NOMO-1 treated with DMSO at 0.1 percent for 48 hours (cell line): ENCODE data around the gene MS4A4E.
"Not testable (repeated sequence)": the region's sequence is repeated elsewhere in the genome, so short reads cannot be mapped to it uniquely, and the experiment has no call there.

Source experiments
- DNase-seq: peaks from one replicate; lab custom pipeline; 2025; ENCODE audit not compliant: unreplicated experiment; lab: John Stamatoyannopoulos, UW

MS4A4E gene

GRCh38 chr11:60182541-60183330, 60.2 kb downstream of the MS4A4E start, which contains the start of gene MS4A6A:
MS4A6A (minus strand) TSS chr11:60183083; CDS start chr11:60181727, 1,356 bp downstream.
- DNase-seq, result peak; percentile 87

DNA sequence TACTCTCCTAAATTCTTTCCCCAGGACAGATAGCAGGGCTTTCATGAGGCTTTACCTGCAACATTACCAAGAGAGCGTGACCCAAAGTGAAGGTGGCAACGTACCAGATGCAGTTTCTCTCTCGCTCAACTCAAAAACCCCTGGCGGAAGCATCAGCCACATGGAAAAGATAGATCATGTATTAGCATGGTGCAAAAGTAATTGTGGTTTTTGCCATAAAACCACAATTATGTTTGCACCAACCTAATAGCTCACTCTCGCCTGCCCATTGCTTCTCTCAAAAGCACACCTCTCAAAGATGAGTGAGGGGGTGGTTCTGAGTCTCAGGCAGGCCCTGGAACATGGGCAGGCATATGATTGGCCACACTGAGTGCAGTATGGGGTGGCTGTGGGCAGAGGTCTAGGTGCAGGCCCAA, 67.1 kb downstream of the MS4A4E start:
- no peak for DNase-seq

- no peak for DNase-seq
Observed at GRCh38 chr11:60172011-60172410, 70.9 kb downstream of the MS4A4E start.

DNA sequence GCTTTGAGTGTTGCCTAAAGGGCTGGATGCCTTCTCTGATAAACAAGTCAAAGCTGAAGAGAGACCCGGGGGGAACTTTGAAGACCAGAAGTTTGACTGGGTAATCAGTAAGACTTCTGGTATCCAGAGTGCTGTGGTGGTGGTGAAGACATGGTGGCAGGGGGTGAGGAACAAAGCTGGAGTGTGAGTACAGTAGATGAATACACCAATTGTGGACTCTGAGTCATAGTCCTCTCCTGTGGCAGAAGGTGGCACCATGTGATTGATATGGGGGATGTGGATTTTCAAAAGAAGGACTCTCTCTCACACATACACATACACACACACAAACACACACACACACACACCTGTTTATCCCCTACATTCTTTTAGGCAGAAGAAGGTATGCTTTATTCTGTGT, 72.4 kb downstream of the MS4A4E start:
- DNase-seq, result peak; percentile 9

GRCh38 chr11:60169264-60169915, 73.5 kb downstream of the MS4A4E start:
- DNase-seq, result peak; percentile 82

DNA sequence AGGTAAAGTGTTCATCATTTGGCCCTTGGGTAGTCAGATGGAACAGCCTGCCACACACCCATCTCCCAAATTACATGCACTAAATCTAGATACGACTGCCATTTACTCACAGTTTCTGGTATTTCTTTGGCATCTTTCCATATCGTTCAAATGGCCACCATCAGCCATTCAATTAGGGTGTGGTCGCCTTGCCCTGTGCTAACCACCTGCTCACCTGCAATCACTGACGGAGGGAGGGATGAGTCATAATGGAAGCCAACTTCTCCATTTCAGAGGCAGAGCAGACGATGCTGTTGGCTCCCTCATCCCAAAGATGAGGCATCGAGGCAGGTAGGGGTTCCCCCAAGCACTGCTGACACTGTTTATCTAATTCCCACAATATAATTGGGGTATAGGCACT, 74.6 kb downstream of the MS4A4E start:
- no peak for DNase-seq

DNA sequence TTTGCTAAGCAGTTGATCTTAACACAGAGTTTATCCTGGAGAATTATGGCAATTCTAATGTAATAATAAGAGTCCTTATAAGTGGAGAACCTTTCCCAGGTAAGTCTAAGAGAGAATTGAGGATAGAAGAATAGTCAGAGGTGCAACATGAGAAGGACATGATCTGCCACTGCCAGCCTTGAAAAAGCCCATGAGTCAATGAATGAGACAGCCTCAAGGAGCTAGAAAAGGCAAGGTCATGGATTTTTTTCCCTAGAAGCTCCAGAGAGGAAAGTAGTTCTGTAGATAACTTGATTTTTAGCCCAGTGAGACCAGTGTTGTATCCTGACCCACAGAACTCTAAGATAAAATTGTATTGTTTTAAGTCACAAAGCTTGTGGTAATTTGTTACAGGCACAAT, 77.0 kb downstream of the MS4A4E start:
- DNase-seq, result no peak

DNA sequence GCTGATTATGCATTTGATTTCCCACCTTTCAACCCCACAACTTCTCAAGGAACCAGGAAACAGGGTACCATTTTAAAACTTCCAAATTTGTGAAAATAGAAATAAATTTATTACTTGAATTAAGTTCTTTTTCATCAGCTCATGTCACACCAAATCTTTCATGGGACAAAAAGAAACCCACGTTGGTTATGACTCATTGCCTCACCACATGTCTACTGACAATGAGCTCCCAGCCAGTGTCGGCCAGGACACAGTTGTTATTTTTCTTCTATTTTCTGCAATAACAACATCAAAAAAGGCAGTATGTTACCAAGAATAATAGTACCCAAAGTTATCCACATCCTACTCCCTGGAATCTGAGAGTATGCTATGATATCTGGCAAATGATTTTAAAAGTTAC, 77.4 kb downstream of the MS4A4E start:
- DNase-seq, result no peak

GRCh38 chr11:60164550-60165075, 78.3 kb downstream of the MS4A4E start:
- DNase-seq, result no peak

GRCh38 chr11:60161766-60162165, 81.2 kb downstream of the MS4A4E start:
- no peak for DNase-seq

- DNase-seq, result no peak
Observed at GRCh38 chr11:60161107-60161506, 81.8 kb downstream of the MS4A4E start.

DNA sequence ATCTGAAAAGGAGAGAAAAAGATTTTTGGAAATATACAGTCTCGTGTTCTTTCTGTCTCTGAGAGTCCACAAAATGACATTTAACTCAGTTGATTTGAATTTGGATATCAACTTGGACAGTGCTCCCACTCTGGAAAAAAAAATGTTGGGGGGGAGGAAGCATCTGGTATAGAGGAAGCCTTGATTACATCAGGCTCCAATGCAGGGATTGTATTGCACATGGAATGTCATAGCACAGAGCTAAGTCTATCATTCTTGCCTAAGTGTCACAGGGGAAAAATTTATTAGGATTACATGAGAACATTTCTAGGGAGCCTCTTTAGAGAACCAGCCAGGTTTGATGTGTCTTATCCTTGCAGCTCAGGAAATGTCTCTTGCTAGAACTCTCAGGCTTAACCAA, 83.1 kb downstream of the MS4A4E start:
- no peak for DNase-seq

GRCh38 chr11:60159284-60159683, 83.7 kb downstream of the MS4A4E start:
- DNase-seq, result no peak

- no peak for DNase-seq
Observed at GRCh38 chr11:60158636-60159035, 84.3 kb downstream of the MS4A4E start.

- DNase-seq, result peak; percentile 45
Observed at GRCh38 chr11:60155931-60156330, 87.0 kb downstream of the MS4A4E start.

GRCh38 chr11:60152727-60153126, 90.2 kb downstream of the MS4A4E start:
- not testable (repeated sequence) for DNase-seq

- DNase-seq, result peak; percentile 49
Observed at GRCh38 chr11:60150279-60150678, 92.7 kb downstream of the MS4A4E start.
